ENCODE results near the gene EAF2.

The EAF2 gene

DNA sequence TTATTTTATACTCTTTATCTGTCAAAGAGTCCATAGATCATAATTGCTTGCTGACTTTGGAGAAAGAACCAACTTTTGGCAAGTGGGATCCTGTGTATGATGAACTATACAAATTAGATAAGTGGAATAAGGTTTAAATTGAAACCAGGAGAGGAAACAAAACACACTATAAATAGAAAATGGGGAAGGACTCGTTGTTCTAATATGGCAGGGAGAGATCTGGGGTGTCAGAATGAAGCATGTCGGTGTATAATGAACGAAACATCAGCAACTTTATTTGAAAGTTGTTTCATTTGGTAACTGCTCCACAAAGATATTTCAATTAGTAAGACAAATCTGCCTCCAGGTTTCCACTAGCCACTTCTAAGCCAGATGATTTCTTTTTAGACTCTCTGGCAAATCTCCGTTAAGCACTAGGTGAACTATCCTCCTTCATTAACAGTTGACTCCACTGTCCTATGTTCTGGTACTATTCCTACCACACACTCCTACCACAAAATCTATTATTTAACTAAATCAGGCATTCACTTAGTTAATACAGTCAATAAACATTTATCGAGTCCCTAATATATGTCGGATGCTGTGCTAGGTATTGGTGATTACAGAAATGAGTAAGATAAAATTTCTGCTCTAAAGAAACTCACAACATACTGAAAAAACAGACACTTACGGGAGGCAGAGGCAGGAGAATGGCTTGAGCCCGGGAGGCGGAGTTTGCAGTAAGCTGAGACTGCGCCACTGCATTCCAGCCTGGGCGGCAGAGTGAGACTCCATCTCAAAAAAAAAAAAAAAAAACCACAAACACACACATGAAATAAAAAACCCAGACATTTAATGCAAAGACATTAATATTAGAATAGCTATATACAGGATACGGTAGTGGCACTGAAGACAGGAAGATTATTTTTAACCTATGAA lies 79.3 kb downstream of the EAF2 start:
- Histone ChIP-seq H3K4me2 (ENCODE audit: low read length) (no peak overlapping the region), H3K9me3 (ENCODE audit: low read length) (no peaks in the 10 kb centered on the region), H3K27ac (ENCODE audit: low read depth, low read length, poor library complexity, severe bottlenecking) (no peak overlapping the region), H3K79me2 (ENCODE audit: insufficient read depth, low read length) (no peaks in the 10 kb centered on the region), H3K9ac (ENCODE audit: low read length) (no peak overlapping the region), H3K4me3 (ENCODE audit: low read depth, low read length, poor library complexity, severe bottlenecking) (no peak overlapping the region), H3F3A (ENCODE audit: insufficient read depth, low read length) (no peaks in the 10 kb centered on the region), H3K36me3 (ENCODE audit: insufficient read depth, low read length) (peaks cover 26% of the 10 kb centered on the region), H3K27me3 (ENCODE audit: insufficient read depth, low read length) (no peaks in the 10 kb centered on the region), H3K4me1 (ENCODE audit: insufficient read depth, low read length, severe bottlenecking) (no peaks in the 10 kb centered on the region), H4K20me1 (ENCODE audit: insufficient read depth, low read length) (no peaks in the 10 kb centered on the region), H3K9me2 (ENCODE audit: low read depth, low read length) (no peaks in the 10 kb centered on the region), H2AFZ (ENCODE audit: low read length) (no peak overlapping the region)
- TF ChIP-seq EZH2 (IDR thresholded peaks at IDR 0.05; ENCODE audit: borderline replicate concordance, low read length), result no peak
- TF ChIP-seq, protein P1, sequence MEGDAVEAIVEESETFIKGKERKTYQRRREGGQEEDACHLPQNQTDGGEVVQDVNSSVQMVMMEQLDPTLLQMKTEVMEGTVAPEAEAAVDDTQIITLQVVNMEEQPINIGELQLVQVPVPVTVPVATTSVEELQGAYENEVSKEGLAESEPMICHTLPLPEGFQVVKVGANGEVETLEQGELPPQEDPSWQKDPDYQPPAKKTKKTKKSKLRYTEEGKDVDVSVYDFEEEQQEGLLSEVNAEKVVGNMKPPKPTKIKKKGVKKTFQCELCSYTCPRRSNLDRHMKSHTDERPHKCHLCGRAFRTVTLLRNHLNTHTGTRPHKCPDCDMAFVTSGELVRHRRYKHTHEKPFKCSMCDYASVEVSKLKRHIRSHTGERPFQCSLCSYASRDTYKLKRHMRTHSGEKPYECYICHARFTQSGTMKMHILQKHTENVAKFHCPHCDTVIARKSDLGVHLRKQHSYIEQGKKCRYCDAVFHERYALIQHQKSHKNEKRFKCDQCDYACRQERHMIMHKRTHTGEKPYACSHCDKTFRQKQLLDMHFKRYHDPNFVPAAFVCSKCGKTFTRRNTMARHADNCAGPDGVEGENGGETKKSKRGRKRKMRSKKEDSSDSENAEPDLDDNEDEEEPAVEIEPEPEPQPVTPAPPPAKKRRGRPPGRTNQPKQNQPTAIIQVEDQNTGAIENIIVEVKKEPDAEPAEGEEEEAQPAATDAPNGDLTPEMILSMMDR (IDR thresholded peaks at IDR 0.05; ENCODE audit: low read length), result no peak

DNA sequence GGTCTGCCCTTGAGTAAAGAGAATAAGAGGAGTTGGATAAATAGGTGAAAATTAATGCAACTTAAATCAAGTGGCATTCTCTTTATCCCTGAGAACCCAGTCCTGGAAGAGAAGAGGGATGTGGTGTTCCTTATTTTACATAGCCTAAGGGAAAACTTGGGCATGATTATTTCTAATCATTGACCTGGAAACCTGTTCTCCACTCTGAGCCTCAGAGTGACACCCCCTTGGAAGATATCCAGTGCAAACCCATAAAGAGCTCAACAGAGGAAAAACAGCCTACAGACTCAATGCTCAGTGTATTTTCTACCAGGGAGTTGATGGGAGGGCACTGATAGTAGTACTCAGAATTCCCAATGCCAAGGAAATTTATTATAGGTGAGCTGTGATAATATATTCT lies 81.2 kb downstream of the EAF2 start:
- Histone ChIP-seq H3K9me3 (ENCODE audit: low read length) (no peaks in the 10 kb centered on the region), H3K4me2 (ENCODE audit: low read length) (no peak overlapping the region), H3K4me1 (ENCODE audit: insufficient read depth, low read length, severe bottlenecking) (no peaks in the 10 kb centered on the region), H3K27me3 (ENCODE audit: insufficient read depth, low read length) (no peaks in the 10 kb centered on the region), H3F3A (ENCODE audit: insufficient read depth, low read length) (no peaks in the 10 kb centered on the region), H3K4me3 (ENCODE audit: low read depth, low read length, poor library complexity, severe bottlenecking) (no peak overlapping the region), H4K20me1 (ENCODE audit: insufficient read depth, low read length) (no peaks in the 10 kb centered on the region), H3K36me3 (ENCODE audit: insufficient read depth, low read length) (peaks cover 26% of the 10 kb centered on the region), H3K79me2 (ENCODE audit: insufficient read depth, low read length) (no peaks in the 10 kb centered on the region), H2AFZ (ENCODE audit: low read length) (no peak overlapping the region), H3K9me2 (ENCODE audit: low read depth, low read length) (no peaks in the 10 kb centered on the region), H3K27ac (ENCODE audit: low read depth, low read length, poor library complexity, severe bottlenecking) (no peak overlapping the region), H3K9ac (ENCODE audit: low read length) (no peak overlapping the region)
- TF ChIP-seq EZH2 (IDR thresholded peaks at IDR 0.05; ENCODE audit: borderline replicate concordance, low read length), result no peak
- TF ChIP-seq, protein P1 (IDR thresholded peaks at IDR 0.05; ENCODE audit: low read length), result no peak

DNA sequence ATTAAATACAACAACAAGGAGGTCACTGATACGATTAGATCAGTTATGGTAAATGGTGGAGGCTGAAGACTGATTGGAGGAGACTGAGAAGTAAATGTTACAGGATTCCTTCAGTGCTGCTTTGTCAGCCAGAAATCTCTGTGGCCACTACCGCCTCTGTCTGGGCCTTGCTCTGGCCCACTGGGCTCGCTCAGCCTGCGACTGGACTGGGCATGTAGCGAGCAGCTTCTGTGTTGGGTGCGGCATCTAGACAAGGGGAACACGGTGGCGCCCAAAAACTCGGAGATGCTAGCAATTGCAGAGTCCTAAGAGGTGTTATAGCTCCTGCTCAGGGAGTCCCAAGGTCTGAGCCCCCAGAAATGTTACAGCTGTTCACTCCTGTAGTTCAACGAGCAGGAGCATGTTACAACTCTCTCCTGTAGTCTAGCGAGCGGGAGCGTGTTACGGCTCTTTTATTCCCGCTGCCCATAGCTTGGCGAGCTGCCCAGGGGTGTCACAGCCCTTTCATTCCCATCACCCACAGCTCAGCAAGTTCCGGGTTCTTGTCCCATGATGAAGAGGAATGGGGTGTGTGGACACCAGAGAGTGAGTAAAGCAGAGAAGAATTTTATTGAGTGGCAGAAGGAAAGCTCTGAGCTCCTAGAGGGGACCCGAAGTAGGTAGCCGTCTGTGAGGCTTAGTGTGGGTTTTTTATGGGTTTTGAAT lies 83.9 kb downstream of the EAF2 start:
- H3K4me3 ChIP-seq (ENCODE audit: low read depth, low read length, poor library complexity, severe bottlenecking), result no peak overlapping the region
- peaks cover 21% of the 10 kb centered on the region for H3K36me3 ChIP-seq (ENCODE audit: insufficient read depth, low read length)
- no peak overlapping the region for H2AFZ ChIP-seq (ENCODE audit: low read length)
- no peaks in the 10 kb centered on the region for H3F3A ChIP-seq (ENCODE audit: insufficient read depth, low read length)
- H3K79me2 ChIP-seq (ENCODE audit: insufficient read depth, low read length), result no peaks in the 10 kb centered on the region
- H3K9ac ChIP-seq (ENCODE audit: low read length), result no peak overlapping the region
- H3K4me1 ChIP-seq (ENCODE audit: insufficient read depth, low read length, severe bottlenecking), result no peaks in the 10 kb centered on the region
- TF ChIP-seq EZH2 (IDR thresholded peaks at IDR 0.05; ENCODE audit: borderline replicate concordance, low read length), result no peak
- TF ChIP-seq, protein P1 (IDR thresholded peaks at IDR 0.05; ENCODE audit: low read length), result no peak
- H3K9me2 ChIP-seq (ENCODE audit: low read depth, low read length), result no peaks in the 10 kb centered on the region
- H4K20me1 ChIP-seq (ENCODE audit: insufficient read depth, low read length), result no peaks in the 10 kb centered on the region
- no peak overlapping the region for H3K27ac ChIP-seq (ENCODE audit: low read depth, low read length, poor library complexity, severe bottlenecking)
- H3K27me3 ChIP-seq (ENCODE audit: insufficient read depth, low read length), result no peaks in the 10 kb centered on the region
- H3K9me3 ChIP-seq (ENCODE audit: low read length), result no peaks in the 10 kb centered on the region
- no peak overlapping the region for H3K4me2 ChIP-seq (ENCODE audit: low read length)

Data from OCI-LY1 (cell line).